GM06990 (cell line): ENCODE data around the gene RNF141.

ENCODE experiments used
- DNase-seq: peaks from one replicate; pipeline ENCODE4 v3.0.0-alpha.2; 2011; ENCODE audit not compliant: insufficient read length; ENCODE audit errors: extremely low read depth
- H3K27me3 ChIP-seq: replicated peaks from 2 replicates; pipeline ENCODE4 v1.6.0; 2011; ENCODE audit warnings: low read length; ENCODE audit not compliant: control insufficient read depth, insufficient read depth
- H3K36me3 ChIP-seq: 2 replicates; pipeline ENCODE4 v1.5.1; 2011; ENCODE audit warnings: low read length; ENCODE audit not compliant: control insufficient read depth, insufficient read depth
- H3K4me3 ChIP-seq: replicated peaks from 2 replicates; pipeline ENCODE4 v1.5.1; 2011; ENCODE audit warnings: low read depth, mild to moderate bottlenecking, control low read depth, low read length
- CTCF ChIP-seq: IDR thresholded peaks from 2 replicates; pipeline ENCODE4 v1.5.1; 2011; ENCODE audit warnings: low read length, control low read depth, mild to moderate bottlenecking, inconsistent platforms; ENCODE audit not compliant: insufficient read depth, poor library complexity, severe bottlenecking

The RNF141 gene

GRCh38 chr11:10486161-10486840, 54.7 kb downstream of the RNF141 start:
- H3K36me3 ChIP-seq = peaks cover 39% of the 10 kb centered on the region

GRCh38 chr11:10485646-10486045, 55.3 kb downstream of the RNF141 start:
- H3K36me3 ChIP-seq = peaks cover 33% of the 10 kb centered on the region
- H3K27me3 ChIP-seq = no peaks in the 10 kb centered on the region
- no peak for DNase-seq
- TF ChIP-seq CTCF = no peak
- no peak overlapping the region for H3K4me3 ChIP-seq

More at GRCh38 chr11:10486161-10486840, 54.7 kb downstream of the RNF141 start:
- no peak for TF ChIP-seq CTCF
- Histone ChIP-seq H3K4me3 (no peak overlapping the region), H3K27me3 (no peaks in the 10 kb centered on the region)
- no peak for DNase-seq

- DNase-seq = no peak
- Histone ChIP-seq H3K27me3 (no peaks in the 10 kb centered on the region), H3K4me3 (no peak overlapping the region), H3K36me3 (peaks cover 33% of the 10 kb centered on the region)
- no peak for TF ChIP-seq CTCF
These were observed 56.4 kb downstream of the RNF141 start for GRCh38 chr11:10484461-10485180.

GRCh38 chr11:10483584-10483983, 57.4 kb downstream of the RNF141 start:
- H3K27me3 ChIP-seq = no peaks in the 10 kb centered on the region
- peaks cover 35% of the 10 kb centered on the region for H3K36me3 ChIP-seq
- no peak overlapping the region for H3K4me3 ChIP-seq
- TF ChIP-seq CTCF = no peak
- no peak for DNase-seq

GRCh38 chr11:10483174-10483573, 57.8 kb downstream of the RNF141 start:
- TF ChIP-seq CTCF = no peak
- Histone ChIP-seq H3K27me3 (no peaks in the 10 kb centered on the region), H3K36me3 (peaks cover 37% of the 10 kb centered on the region), H3K4me3 (no peak overlapping the region)
- DNase-seq = no peak
